Tibial nerve (tissue), 3 donors: ENCODE results near the gene ECHDC3.

Experiments
- CTCF ChIP-seq, 5 experiments: fragments of 200-600 bp in 3 of 5; fragments of 450-650 bp in 2 of 5; sonication (generic) in 3 of 5; IDR thresholded peaks; one replicate each; pipeline ENCODE4 v1.5.1; 2016 to 2019; ENCODE audit warnings: antibody characterized with exemption in 5 of 5, mild to moderate bottlenecking in 3 of 5, moderate library complexity in 2 of 5
- POLR2A ChIP-seq, 2 donors: fragments of 450-650 bp; IDR thresholded peaks; one replicate each; pipeline ENCODE4 v1.6.1; 2017; ENCODE audit warnings: antibody characterized with exemption in 2 of 2, mild to moderate bottlenecking in 2 of 2, moderate library complexity in 2 of 2

- TF ChIP-seq CTCF (IDR thresholded peaks at IDR 0.05) (no peak), POLR2A (IDR thresholded peaks at IDR 0.05) (no peak)
Measured at GRCh38 chr10:11760151-11760550, 18.0 kb downstream of the ECHDC3 start.
